ENCODE data around the gene FSTL5. TPM values are rescaled to one million over a fixed set of nuclear protein-coding genes. Genes with fewer than 3 reads are reported as not detected.

Gene FSTL5
- total RNA-seq = 1.9 and 8.8 TPM in 2 replicates

DNA sequence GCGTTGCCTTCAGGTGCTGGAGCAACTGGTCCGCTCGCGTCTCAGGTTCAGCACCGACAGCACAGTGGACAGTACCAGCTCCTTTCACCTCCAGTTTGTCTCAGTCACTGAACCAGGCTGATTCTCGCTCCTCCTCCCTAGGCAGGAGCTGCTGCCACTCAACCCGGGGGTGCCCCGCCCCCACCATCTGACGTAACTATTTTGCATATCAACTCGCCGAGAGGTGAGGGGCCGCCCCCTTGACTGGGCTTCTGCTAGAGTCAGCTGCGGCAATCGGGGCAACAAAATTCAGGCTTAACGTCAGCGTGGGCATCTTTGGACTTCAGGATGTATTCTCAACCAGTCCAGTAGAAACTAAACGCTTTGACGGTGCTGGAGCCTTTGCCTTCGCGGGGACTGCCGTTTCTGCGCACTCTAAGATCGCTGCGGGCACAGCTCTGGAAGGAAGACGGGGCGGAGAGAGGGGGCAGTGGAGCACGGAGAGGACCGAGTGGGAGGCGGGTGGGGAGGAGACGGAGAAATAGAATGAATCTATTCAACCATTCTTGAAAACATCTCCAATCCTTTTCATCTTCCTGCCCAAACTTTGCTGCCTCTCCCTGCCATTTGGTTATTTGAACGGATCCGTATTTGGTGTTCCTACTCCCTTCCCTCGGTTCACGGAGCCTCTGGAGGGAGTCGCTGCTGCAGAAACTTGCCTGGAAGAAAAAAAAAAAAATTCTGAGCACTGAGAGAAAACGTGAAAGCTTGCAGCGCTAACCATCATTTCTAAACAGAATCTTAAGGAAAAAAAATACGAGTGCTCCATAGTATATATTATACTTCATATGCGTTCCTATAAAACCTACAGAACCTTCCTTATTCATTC is at the start of gene FSTL5:
TSS of gene FSTL5 (minus strand) at position 109 of the 868 bp plus-strand sequence. CDS start 52,604 bp downstream, outside the sequence.

